HepG2 (cell line): ENCODE measurements around the gene H6PD. TPM values are rescaled to one million over a fixed set of nuclear protein-coding genes. Genes with fewer than 3 reads are reported as not detected.

Experiments used
- DMAP1 ChIP-seq: IDR thresholded peaks from 2 replicates; pipeline ENCODE4 v1.6.1; 2016
- HIVEP1 ChIP-seq: sonication (generic); formaldehyde crosslinking; IDR thresholded peaks from 2 replicates; pipeline ENCODE4 v1.4.0; 2020; ENCODE audit warnings: mild to moderate bottlenecking, missing genetic modification reagents
- IRF2 ChIP-seq: IDR thresholded peaks from 2 replicates; pipeline ENCODE4 v1.6.1; 2018; ENCODE audit warnings: missing genetic modification reagents, missing compliant biosample characterization
- MEIS2 ChIP-seq: sonication (generic); formaldehyde crosslinking; IDR thresholded peaks from 2 replicates; pipeline ENCODE4 v1.9.0; 2021; ENCODE audit warnings: mild to moderate bottlenecking, missing genetic modification reagents
- MLXIP ChIP-seq: sonication (generic); formaldehyde crosslinking; IDR thresholded peaks from 2 replicates; pipeline ENCODE4 v1.9.0; 2021; ENCODE audit warnings: missing genetic modification reagents, borderline replicate concordance
- NFAT5 ChIP-seq: sonication (generic); formaldehyde crosslinking; IDR thresholded peaks from 2 replicates; pipeline ENCODE4 v1.4.0; 2020; ENCODE audit warnings: missing genetic modification reagents
- NFKBIZ ChIP-seq: IDR thresholded peaks from 2 replicates; pipeline ENCODE4 v1.6.1; 2018; ENCODE audit warnings: missing genetic modification reagents, missing compliant biosample characterization
- POLR2AphosphoS5 ChIP-seq: IDR thresholded peaks from 2 replicates; pipeline ENCODE4 v1.6.1; 2012; ENCODE audit warnings: low read depth, low read length
- RARA ChIP-seq: IDR thresholded peaks from 2 replicates; pipeline ENCODE4 v1.6.1; 2016; ENCODE audit warnings: missing genetic modification reagents, missing compliant biosample characterization
- SMAD1 ChIP-seq: sonication (generic); formaldehyde crosslinking; IDR thresholded peaks from 2 replicates; pipeline ENCODE4 v1.4.0; 2020; ENCODE audit warnings: missing genetic modification reagents, low read depth, mild to moderate bottlenecking, borderline replicate concordance
- SOX13 ChIP-seq, 3 experiments: fragments of 450-650 bp in 1 of 3; sonication (generic) in 1 of 3; formaldehyde crosslinking in 1 of 3; IDR thresholded peaks in 2 of 3; conservative IDR thresholded peaks in 1 of 3; 2 replicates each; pipeline versions ENCODE4 v1.5.0 to v1.6.1; 2016 to 2020; ENCODE audit warnings: antibody characterized with exemption in 1 of 3, mild to moderate bottlenecking in 1 of 3, missing compliant biosample characterization in 1 of 3, missing genetic modification reagents in 1 of 3, moderate library complexity in 1 of 3
- TBX3 ChIP-seq: fragments of 450-650 bp; IDR thresholded peaks from 2 replicates; pipeline ENCODE4 v1.6.1; 2017; ENCODE audit warnings: antibody characterized with exemption, mild to moderate bottlenecking, inconsistent platforms, borderline replicate concordance
- ZFP90 ChIP-seq: sonication (generic); formaldehyde crosslinking; IDR thresholded peaks from 2 replicates; pipeline ENCODE4 v1.8.0; 2022; ENCODE audit warnings: missing genetic modification reagents, mild to moderate bottlenecking, inconsistent platforms, borderline replicate concordance
- ZKSCAN8 ChIP-seq: IDR thresholded peaks from 2 replicates; pipeline ENCODE4 v1.6.1; 2016; ENCODE audit warnings: borderline replicate concordance, missing genetic modification reagents, missing compliant biosample characterization
- ZMYM4 ChIP-seq: sonication (generic); formaldehyde crosslinking; IDR thresholded peaks from 2 replicates; pipeline ENCODE4 v1.8.1; 2023; ENCODE audit warnings: mild to moderate bottlenecking, missing genetic modification reagents
- ZNF17 ChIP-seq: sonication (generic); formaldehyde crosslinking; IDR thresholded peaks from 2 replicates; pipeline ENCODE4 v1.5.0; 2020; ENCODE audit warnings: mild to moderate bottlenecking, missing genetic modification reagents
- ZNF24 ChIP-seq: fragments of 450-650 bp; IDR thresholded peaks from 2 replicates; pipeline ENCODE4 v1.6.1; 2017; ENCODE audit warnings: antibody characterized with exemption, mild to moderate bottlenecking
- ZNF772 ChIP-seq: sonication (generic); formaldehyde crosslinking; IDR thresholded peaks from 2 replicates; pipeline ENCODE4 v1.5.0; 2020; ENCODE audit warnings: mild to moderate bottlenecking, missing genetic modification reagents
- polyA plus RNA-seq, 8 experiments: library from polyadenylated mRNA; depleted of rRNA in 3 of 8; stranded (reverse) in 7 of 8; unstranded in 1 of 8; fragments of >200 nt; fragmentation: Illumina TruSeq in 4 of 8; extraction: Trizol in 4 of 8; gene quantifications; 2 replicates each; pipeline versions ENCODE4 v1.2.1 to v1.2.3, GENCODE V29; 2011 to 2016; ENCODE audit warnings: low read depth in 4 of 8, missing spikeins in 1 of 8, mixed read lengths in 1 of 8; ENCODE audit not compliant: insufficient read depth in 1 of 8
- total RNA-seq, 5 experiments: library from RNA; depleted of rRNA; stranded (reverse); fragments of >200 nt; fragmentation: Illumina TruSeq; extraction: Trizol; gene quantifications; 2 replicates each; pipeline ENCODE4 v1.2.3, GENCODE V29; 2016; ENCODE audit warnings: low read depth in 1 of 5

Gene H6PD
- total and polyA plus RNA-seq, 2 of the 13 experiments (the other 11 are each of a cell fraction or from before 2014, with no cell fraction given) = 9.3 to 14.1 TPM

DNA sequence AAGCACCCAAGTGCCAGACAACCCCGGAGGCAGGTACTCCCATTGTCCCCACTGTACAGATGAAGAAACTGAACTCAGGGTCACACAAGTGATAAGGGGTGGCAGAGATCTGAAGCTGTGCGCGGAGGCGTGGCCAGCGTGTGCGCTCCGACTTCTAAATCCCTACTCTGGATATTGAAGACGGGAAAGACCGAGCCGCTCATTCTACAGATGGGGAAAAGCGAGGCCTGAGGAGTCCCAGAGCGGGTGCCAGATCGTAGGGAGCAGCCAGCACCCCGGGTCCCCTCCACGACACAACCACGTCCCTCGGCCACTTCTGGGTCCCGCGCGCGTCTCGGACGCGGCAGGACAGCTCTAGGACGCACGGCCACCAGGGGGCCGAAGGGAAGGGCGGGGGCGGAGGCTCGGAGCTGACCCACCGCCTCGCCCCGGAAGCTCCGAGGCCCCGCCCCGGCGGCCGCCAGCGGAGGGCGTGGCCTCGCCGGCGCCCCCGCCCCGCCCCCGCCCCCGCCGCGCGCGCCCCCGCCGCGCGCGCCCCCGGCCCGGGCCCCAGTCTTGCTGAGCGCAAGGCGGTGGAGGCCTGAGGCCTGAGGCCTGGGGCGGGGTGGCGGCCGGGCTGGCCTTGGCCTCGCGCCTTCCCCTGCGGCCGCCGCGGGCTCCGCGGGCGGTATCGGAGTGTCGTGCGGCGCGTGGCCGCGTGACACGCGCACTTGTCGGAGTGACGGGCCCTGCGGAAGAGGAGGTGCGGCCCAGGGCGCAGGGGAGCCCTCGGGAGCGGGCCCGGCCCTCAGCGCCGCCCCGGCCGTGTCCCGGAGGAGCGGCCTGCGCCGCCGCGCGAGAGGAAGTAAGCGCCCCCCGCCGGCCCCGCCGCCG, at the start of gene H6PD (continued):
- TF ChIP-seq DMAP1 (CRISPR knock-in tag) (peak; percentile 43; the same call in 1 of the 2 replicates), ZNF24 (peak; percentile 43; the same call in 1 of the 2 replicates), SOX13 (IDR thresholded peaks at IDR 0.05) (0 out of 2 replicates have a peak, but pooled peaks have one; percentile 17), SOX13 (CRISPR knock-in tag; conservative IDR thresholded peaks at IDR 0.05 in 1 of 2, IDR thresholded peaks at IDR 0.05 in 1 of 2) (peak in 1 of 2 experiments; percentile 72; a peak in 2 of 4 replicates), ZNF17 (no peak), IRF2 (CRISPR knock-in tag) (peak; percentile 66; the same call in 1 of the 2 replicates), HIVEP1 (0 out of 2 replicates have a peak, but pooled peaks have one; percentile 36), ZKSCAN8 (CRISPR knock-in tag) (0 out of 2 replicates have a peak, but pooled peaks have one; percentile 19), ZNF772 (CRISPR knock-in tag) (no peak; the same call in 1 of the 2 replicates), RARA (CRISPR knock-in tag) (peak; percentile 73), ZFP90 (CRISPR knock-in tag) (peak; percentile 69; the same call in 1 of the 2 replicates), ZMYM4 (CRISPR knock-in tag) (peak; percentile 38; the same call in 1 of the 2 replicates), NFKBIZ (CRISPR knock-in tag) (peak; percentile 26; the same call in 1 of the 2 replicates), SMAD1 (peak; percentile 78; the same call in 1 of the 2 replicates), POLR2AphosphoS5 (peak; percentile 82), MLXIP (CRISPR knock-in tag) (peak; percentile 48; the same call in 1 of the 2 replicates), TBX3 (peak; percentile 58; the same call in 1 of the 2 replicates), NFAT5 (CRISPR knock-in tag) (peak; percentile 43; the same call in 1 of the 2 replicates), MEIS2 (peak; percentile 17; the same call in 1 of the 2 replicates)
